ACHN (cell line): ENCODE measurements around the gene MESP2.

Experiments used
- DNase-seq: peaks from one replicate; pipeline ENCODE4 v3.0.0-alpha.2; 2015
- in situ Hi-C: cut with HindIII; loops from 2 replicates; pipeline ENCODE4 v1.10.0; 2017; ENCODE audit warnings: low sequenced_read_pairs, low pct_ligation_motif_present, low pct_unique_long_range_greater_than_20kb

Gene MESP2

GRCh38 chr15:89808160-89808870, 32.2 kb downstream of the MESP2 start:
- no peak for DNase-seq
- in situ Hi-C loops = no loop called here

- DNase-seq = no peak
- in situ Hi-C loops = no loop called here
Measured at GRCh38 chr15:89809093-89809786, 33.1 kb downstream of the MESP2 start.

DNA sequence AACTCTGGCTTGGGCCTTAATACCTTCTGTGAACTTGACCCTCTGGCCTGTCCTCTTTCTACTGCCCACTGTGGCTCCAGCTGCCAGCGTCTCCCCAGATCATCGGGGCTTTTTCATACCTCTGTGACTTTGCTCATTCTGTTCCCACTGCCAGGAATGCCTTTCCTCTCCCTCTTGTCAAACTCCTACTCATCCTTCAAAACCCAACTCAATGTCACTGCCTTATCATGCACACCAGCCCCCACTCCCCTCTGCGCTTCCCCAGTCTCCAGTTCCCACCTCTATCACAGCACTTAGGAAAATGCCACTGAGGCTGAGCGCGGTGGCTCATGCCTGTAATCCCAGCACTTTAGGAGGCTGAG, 33.6 kb downstream of the MESP2 start:
- in situ Hi-C loops = no loop called here
- no peak for DNase-seq

GRCh38 chr15:89810837-89811236, 34.7 kb downstream of the MESP2 start:
- no peak for DNase-seq
- in situ Hi-C loops = no loop called here

GRCh38 chr15:89812011-89812846, 36.1 kb downstream of the MESP2 start:
- in situ Hi-C loops = no loop called here
- DNase-seq = no peak

DNA sequence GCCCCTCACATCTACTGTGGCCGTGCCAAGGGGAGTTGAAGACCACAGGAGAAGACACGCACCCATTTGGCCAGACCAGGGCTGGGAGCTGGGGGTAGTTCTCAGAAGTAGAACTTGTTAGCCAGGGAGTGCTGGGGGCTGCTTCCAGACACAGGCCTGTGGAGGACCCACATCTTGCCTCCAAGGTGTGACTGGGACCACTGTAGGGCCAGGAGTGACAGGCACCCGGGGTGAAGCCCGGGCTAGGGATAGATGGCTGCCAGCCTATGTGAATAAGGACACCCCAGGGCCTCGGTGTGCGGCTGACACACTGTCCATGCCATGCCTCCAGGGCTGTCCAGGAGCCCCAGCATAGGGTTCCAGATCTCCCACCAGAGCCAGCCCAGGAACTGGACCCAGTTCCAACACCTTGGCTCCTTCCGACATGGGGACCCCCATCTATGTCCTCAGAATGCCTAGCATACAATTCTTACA, 36.8 kb downstream of the MESP2 start:
- DNase-seq = no peak
- in situ Hi-C loops = no loop called here

GRCh38 chr15:89813381-89814111, 37.4 kb downstream of the MESP2 start:
- in situ Hi-C loops = no loop called here
- no peak for DNase-seq

DNA sequence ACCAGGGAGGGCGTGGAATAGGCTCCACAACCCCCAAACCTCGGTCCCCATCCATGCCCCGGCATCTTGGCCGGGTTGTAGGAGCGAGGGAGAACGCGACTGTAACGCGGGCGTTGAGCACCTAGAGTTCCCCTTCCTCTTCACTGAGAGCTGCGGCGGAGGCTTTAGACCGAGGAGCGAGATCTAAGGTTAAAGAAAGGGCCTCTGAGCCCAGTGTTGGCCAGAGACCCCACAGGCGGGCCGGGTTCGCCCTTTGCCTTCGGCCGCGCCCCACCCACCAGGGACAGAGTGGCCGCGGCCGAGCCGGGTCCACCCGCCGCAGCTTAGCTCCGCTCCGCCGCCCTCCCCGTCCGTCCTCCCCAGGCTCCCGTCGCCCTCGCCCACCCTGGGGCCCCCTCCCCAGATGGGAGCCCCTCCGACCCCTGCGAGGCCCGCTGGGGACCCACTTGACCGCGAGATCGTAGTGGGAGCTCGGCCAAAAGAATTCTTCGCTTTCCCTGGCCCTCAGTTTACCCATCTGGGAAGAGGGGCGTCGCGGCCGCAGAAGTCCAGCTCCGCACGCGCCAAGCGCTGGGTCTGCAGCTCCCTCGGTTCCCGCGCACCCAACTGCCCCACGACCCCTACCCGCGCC, 38.1 kb downstream of the MESP2 start:
- in situ Hi-C loops = no loop called here
- no peak for DNase-seq

DNA sequence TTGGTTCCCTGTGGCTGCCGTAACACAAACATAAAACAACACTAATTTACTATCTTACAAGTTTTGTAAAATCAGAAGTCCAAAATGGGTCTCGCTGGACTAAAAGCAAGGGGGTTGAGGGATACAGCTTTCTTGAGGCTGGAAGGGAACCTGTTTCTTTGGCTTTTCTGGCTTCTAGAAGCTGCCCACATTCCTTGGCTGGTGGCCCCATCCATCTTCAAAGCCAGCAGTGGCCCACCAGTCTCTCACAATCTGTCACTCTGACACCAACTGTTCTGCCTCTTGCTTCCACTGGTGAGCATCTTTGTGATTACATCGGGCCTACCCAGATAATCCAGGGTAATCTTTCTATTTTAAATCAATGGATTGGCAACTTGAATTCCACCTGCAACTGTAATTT, 39.6 kb downstream of the MESP2 start:
- in situ Hi-C loops = no loop called here
- no peak for DNase-seq

DNA sequence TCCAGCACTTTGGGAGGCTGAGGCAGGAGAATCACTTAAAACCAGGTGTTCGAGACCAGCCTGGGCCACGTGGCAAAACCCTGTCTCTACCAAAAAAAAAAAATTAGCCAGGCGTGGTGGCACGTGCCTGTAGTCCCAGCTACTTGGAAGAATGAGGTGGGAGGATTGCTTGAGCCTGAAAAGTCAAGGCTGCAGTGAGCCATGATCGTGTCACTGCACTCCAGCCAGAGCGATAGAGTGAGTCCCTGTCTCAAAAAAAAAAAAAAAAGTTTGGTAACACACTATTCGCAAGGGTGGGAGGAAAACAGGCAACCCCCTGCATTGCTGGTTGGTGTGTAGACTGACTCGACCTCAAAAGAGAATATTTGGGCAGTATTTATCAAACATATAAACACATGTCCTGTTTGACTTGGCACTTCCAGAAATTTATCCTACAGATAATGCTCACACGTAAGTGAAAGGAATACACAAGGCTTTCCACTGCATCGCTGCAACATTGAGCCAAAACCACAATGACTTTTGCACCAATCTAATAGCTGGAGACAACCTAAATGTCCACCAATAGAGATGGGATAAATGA, 41.7 kb downstream of the MESP2 start:
- in situ Hi-C loops = no loop called here
- no peak for DNase-seq

GRCh38 chr15:89818287-89818686, 42.2 kb downstream of the MESP2 start:
- no peak for DNase-seq
- in situ Hi-C loops = no loop called here

DNA sequence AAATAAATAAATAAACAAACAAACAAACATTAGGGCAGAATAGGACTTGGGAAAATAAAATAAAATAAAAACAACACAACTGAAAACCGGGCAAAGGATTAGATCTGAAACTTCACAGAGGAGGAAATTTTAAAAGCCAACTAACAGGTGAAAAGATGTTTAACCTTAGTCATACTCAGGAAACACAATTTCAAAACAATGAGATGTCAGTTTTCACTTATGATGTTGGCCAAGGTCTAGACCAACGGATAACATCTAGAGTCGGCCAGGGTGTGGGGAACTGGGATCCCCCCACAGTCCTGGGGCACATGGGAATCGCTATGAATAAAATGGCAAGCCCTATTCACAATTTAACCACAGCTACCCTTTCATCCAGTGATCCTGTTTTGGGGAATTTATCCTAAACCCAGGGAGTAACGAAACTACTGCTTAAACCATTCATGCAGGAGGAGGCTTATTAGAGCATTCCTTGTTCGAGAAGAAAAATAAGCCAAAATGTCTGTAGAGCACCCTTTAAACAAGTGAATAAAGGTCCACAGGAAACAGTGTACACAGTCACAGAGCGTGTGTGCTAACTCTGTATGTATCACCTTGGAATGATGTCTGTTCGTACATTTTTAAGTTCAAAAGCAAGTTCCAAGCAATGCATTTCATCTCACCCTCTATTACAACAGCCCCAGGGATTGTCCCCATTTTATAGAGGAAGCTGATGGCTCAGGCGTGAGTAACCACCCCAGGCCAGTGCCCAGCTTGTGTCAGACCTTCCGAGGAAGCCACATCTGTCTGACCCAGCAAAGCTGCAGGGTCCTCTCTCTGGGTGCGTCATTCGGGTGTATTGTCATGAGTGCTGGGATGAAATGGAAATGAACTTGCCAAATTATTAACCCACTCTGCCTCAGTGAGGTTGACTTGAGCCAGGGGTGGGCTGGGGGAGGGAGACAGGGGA, 44.8 kb downstream of the MESP2 start:
- in situ Hi-C loops = no loop called here
- no peak for DNase-seq

GRCh38 chr15:89822026-89822425, 45.9 kb downstream of the MESP2 start:
- DNase-seq = no peak
- in situ Hi-C loops = no loop called here

GRCh38 chr15:89822611-89822950, 46.4 kb downstream of the MESP2 start:
- in situ Hi-C loops = no loop called here

GRCh38 chr15:89822951-89823711, 47.0 kb downstream of the MESP2 start:
- in situ Hi-C loops = no loop called here
- no peak for DNase-seq

More at GRCh38 chr15:89822611-89822950, 46.4 kb downstream of the MESP2 start:
- no peak for DNase-seq

GRCh38 chr15:89823836-89824606, 47.9 kb downstream of the MESP2 start:
- DNase-seq = no peak
- in situ Hi-C loops = no loop called here
